Measurements from ENCODE around the gene GGCX.

GGCX gene

DNA sequence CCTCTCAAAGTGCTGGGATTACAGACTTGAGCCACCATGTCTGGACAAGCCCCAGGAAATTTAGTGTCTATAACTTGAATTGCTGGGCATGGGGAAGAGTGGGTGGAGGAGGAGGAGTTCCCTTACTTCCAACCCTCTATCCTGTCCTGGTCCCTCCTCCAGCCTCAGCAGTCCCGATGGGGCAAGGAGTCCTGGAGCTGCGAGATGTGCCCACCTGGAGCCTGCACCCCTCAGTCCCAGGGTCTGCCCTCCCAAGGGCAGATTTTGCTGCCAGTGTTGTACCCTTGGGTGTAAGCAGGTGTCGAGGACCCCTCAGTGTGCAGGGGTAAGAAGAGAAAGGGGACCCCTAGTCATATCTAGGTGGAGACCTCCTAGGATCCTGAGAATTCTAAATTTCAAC is 18.9 kb upstream of the GGCX start:
- DNase-seq (ENCODE audit: low read depth in 2 of 2) = no peak
- TF ChIP-seq, protein P1, sequence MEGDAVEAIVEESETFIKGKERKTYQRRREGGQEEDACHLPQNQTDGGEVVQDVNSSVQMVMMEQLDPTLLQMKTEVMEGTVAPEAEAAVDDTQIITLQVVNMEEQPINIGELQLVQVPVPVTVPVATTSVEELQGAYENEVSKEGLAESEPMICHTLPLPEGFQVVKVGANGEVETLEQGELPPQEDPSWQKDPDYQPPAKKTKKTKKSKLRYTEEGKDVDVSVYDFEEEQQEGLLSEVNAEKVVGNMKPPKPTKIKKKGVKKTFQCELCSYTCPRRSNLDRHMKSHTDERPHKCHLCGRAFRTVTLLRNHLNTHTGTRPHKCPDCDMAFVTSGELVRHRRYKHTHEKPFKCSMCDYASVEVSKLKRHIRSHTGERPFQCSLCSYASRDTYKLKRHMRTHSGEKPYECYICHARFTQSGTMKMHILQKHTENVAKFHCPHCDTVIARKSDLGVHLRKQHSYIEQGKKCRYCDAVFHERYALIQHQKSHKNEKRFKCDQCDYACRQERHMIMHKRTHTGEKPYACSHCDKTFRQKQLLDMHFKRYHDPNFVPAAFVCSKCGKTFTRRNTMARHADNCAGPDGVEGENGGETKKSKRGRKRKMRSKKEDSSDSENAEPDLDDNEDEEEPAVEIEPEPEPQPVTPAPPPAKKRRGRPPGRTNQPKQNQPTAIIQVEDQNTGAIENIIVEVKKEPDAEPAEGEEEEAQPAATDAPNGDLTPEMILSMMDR (IDR thresholded peaks at IDR 0.05; ENCODE audit: low read depth, low read length) = no peak
- H3K4me3 ChIP-seq (replicated peaks in 1 of 2; ENCODE audit: low read depth in 2 of 2, low read length in 2 of 2) = no peak overlapping the region

DNA sequence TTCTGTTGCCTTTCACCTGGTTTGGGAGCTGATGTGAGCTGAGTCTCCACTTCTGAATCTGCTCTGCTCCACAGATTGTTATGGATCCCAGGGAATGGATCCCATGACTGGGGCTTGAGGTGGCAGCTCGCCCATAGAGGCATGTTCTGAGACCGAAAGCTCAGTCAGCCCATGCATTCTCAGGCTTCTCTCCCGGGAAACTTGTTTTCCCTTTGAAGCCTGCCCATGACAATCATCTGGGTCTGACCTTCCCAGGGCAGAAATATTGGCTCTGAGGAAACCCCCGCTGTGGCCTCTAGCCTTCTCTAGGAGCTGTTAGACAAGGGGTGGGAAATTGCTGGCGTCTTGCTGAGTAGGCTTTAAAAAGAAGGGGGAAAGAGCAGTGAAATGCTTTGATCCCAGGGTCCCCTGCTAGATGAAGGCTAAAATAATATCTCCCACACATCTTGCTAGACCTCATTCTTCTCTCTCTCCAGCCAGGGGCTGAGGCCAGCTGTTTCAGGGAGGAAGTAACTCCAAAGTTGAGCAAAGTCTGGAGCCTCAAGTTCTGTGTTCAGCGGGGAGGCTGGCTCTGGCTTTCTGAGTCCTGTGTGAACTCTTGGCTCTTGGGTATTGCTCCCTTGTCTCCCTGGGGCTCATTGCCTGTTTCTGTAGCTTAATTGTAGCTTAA is 18.1 kb upstream of the GGCX start:
- H3K4me3 ChIP-seq (replicated peaks in 1 of 2; ENCODE audit: low read depth in 2 of 2, low read length in 2 of 2) = no peak overlapping the region
- DNase-seq (ENCODE audit: low read depth in 2 of 2) = no peak
- TF ChIP-seq, protein P1 (IDR thresholded peaks at IDR 0.05; ENCODE audit: low read depth, low read length) = no peak

DNA sequence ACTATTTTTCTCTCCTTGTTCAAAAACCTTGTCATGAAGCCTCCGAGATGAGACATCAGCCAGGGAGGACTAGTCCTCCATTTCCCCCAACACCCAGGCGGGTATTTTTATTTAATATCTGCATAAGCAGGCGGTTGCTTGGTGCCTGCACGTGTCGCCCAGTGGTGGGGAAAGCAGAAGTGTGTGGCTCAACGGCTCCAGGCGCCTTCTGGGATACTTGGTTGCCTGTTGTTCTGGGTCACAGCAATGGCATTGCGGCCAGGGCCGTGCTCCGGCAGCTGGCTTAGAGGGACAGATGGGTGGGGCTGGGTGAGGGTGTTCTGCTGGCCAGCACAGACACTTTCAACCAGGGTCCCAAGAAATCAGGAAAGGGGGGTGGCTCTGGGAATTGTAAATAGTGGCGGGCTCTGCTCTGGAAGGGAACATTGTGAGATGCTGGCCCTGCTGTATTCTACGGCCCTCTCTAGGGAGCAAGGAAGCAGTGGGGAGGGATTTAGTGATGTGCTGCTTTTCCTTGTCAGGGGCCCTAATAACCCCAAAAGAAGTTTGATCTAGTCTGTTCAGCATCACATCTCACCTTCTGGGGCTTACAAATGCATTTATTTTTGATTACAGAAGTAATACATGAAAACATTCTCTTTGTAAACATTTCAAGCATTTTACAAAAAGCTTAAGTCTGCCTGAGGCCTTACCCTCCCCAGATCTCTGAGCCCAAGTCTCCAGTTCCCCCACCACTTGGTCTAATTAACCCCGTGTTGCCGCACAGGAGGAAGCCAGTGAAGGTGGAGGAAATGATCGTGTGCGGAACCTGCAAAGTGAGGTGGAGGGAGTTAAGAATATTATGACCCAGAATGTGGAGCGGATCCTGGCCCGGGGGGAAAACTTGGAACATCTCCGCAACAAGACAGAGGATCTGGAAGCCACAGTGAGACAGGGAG is 17.2 kb upstream of the GGCX start:
- no peak overlapping the region for H3K4me3 ChIP-seq (replicated peaks in 1 of 2; ENCODE audit: low read depth in 2 of 2, low read length in 2 of 2)
- no peak for DNase-seq (ENCODE audit: low read depth in 2 of 2)
- TF ChIP-seq, protein P1 (IDR thresholded peaks at IDR 0.05; ENCODE audit: low read depth, low read length) = no peak

DNA sequence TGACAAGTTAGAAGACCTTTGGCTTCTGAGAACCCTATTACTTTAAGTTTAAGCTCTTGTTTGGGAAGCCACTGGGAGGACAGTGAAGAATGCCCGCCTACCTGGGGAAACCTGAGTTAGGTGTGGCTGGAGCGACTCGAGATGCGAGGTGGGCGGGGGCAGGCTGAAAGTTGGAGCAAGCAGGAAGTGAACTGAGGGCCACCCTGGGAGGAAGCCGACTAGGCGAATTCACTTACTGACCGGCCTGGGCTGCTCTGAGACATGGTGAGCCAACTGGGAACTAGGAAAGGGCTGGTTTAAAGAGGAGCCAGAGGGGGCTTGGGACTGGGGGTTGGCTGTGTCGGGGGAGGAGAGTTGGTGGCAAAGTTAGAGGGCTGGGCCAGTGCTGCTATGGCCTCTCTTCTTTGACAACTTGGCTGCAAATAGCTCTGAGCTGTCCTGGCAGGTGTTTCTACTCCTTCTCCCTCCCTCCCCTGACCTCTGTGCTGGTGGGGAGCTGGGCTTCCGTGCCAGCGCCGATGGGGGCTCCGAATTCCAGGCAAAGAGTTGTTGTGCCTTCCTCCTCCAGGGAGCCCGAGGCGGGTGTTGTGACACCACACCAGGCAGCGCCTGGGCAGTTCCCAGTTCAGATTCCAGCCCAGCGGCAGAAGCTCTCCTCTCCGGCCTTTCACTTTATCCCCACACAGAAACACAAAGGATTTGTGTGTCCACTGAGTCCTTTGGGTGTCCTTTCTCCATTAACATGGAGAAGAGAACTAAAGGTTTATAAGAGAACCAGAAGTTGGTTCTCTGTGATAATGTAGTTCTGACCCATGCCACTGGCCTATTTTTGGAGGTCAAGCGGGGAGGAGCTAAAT is 16.3 kb upstream of the GGCX start, which contains the start of gene VAMP8:
Gene VAMP8 (plus strand): TSS at position 201 of the 857 bp plus-strand sequence. CDS start 61 bp downstream, at position 262.
- H3K4me3 ChIP-seq (replicated peaks in 1 of 2; ENCODE audit: low read depth in 2 of 2, low read length in 2 of 2) = no peak within 1 kb of the TSS
- TF ChIP-seq, protein P1 (IDR thresholded peaks at IDR 0.05; ENCODE audit: low read depth, low read length) = no peak
- no peak for DNase-seq (ENCODE audit: low read depth in 2 of 2)

DNA sequence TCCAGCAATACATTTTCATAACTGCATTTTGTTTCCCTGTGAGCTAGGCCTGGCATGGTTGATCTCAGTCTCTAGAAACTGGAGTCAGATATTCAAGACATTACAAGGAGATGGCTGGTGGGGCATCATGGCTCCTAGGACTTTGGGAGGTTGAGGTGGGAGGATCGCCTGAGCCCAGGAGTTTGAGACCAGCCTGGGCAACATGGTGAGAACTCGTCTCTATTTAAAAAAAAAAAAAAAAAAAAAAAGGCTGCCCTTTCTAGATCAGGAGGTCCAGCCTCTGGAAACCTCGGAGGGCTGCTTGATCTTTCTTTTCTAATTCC is 15.7 kb upstream of the GGCX start:
- H3K4me3 ChIP-seq (replicated peaks in 1 of 2; ENCODE audit: low read depth in 2 of 2, low read length in 2 of 2) = no peak overlapping the region
- no peak for DNase-seq (ENCODE audit: low read depth in 2 of 2)
- TF ChIP-seq, protein P1 (IDR thresholded peaks at IDR 0.05; ENCODE audit: low read depth, low read length) = no peak

DNA sequence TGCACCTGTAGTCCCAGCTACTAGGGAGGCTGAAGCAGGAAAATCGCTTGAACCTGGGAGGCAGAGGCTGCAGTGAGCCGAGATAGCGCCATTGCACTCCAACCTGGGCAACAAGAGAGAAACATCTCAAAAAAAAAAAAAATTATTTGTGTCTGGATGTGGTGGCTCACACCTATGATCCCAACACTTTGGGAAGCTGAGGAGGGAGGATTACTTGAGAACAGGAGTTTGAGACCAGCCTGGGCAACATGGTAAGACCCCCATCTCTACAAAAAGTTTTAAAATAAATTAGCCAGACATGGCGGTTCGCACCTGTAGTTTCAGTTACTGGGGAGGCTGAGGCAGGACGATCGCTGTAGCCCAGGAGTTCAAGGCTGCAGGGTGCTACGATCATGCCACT is 14.4 kb upstream of the GGCX start:
- no peak overlapping the region for H3K4me3 ChIP-seq (replicated peaks in 1 of 2; ENCODE audit: low read depth in 2 of 2, low read length in 2 of 2)
- no peak for DNase-seq (ENCODE audit: low read depth in 2 of 2)
- TF ChIP-seq, protein P1 (IDR thresholded peaks at IDR 0.05; ENCODE audit: low read depth, low read length) = no peak
